NB4 (cell line): ENCODE data around the gene ATF5.

Source experiments
- CTCF ChIP-seq: IDR thresholded peaks from one replicate; pipeline ENCODE4 v1.5.1; 2012; ENCODE audit warnings: low read depth, low read length
- MAX ChIP-seq: IDR thresholded peaks from 2 replicates; pipeline ENCODE4 v1.6.1; 2011; ENCODE audit warnings: low read depth, low read length
- MYC ChIP-seq: IDR thresholded peaks from 2 replicates; pipeline ENCODE4 v1.6.1; 2011; ENCODE audit warnings: low read depth, low read length
- POLR2A ChIP-seq: IDR thresholded peaks from 2 replicates; pipeline ENCODE4 v1.6.1; 2011; ENCODE audit warnings: mild to moderate bottlenecking; ENCODE audit not compliant: insufficient read length; ENCODE audit errors: extremely low read depth

- TF ChIP-seq CTCF (no peak), MAX (no peak), POLR2A (no peak), MYC (no peak)
These were observed 22.9 kb downstream of the ATF5 start for GRCh38 chr19:49951806-49952478.
